ENCODE measurements around the gene VDR.
"Not testable (repeated sequence)": the region's sequence is repeated elsewhere in the genome, so short reads cannot be mapped to it uniquely, and the experiment has no call there.

Gene VDR

DNA sequence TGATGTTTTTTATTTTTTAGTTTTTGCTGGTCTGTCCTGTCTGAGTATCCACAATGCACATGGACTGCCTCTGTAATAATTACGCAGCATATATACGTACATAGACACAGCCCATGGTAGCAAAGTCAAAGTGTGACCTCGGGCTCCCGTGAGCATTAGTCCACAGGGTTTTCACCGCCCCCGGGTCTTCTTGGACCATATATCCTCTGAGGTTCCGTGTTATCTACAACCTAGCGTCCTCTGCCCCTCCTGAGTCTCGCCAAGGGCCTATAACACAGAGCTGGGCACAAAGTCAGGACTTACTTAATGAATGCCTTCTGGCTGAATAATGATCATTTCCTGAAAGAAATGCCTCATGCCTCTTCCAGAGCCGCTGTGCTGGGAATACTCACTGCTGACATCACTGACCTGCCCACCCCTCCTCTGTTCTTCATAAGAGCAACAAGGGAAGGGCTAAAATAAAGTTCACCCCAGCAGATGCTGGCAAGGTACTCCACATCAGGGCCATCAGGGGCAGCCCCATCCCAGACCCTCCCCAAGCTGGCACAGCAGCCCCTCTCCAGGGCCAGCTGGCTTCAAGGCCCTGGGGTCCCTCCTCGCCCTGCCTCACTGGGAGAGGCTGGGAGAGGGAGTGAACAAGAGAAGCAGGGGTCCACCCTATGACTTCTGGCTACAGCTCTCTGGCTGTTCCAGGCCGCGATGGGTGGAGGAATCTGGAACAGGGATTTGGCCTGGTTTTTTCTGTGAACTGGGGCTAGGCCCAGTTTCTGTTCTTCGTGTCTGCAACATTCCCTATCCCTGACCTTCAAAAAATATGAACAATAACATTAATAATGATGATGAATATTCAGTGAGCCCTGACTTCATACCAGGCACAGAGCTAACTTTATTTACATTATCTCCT, 93.0 kb downstream of the VDR start:
- Histone ChIP-seq H3K4me2 (ENCODE audit: low read depth, low read length) (peak overlapping the region; percentile 96), H4K20me1 (ENCODE audit: insufficient read depth, low read length) (no peaks in the 10 kb centered on the region), H3K9ac (ENCODE audit: low read length) (peak overlapping the region; percentile 83), H3K9me2 (replicated peaks; ENCODE audit: insufficient read depth, low read length) (no peaks in the 10 kb centered on the region), H3K9me3 (replicated peaks; ENCODE audit: insufficient read depth, low read length) (no peaks in the 10 kb centered on the region), H3K27ac (ENCODE audit: low read length) (peak overlapping the region; percentile 96), H2AFZ (ENCODE audit: low read length) (no peak overlapping the region), H3K36me3 (replicated peaks; ENCODE audit: insufficient read depth, low read length) (no peaks in the 10 kb centered on the region), H3K27me3 (replicated peaks; ENCODE audit: insufficient read depth, low read length) (no peaks in the 10 kb centered on the region), H3F3A (ENCODE audit: insufficient read depth, low read length) (peaks cover 81% of the 10 kb centered on the region), H3K4me3 (ENCODE audit: low read length) (peak overlapping the region; percentile 73), H3K4me1 (ENCODE audit: low read length) (peaks cover 87% of the 10 kb centered on the region), H3K79me2 (ENCODE audit: low read length) (peaks cover 93% of the 10 kb centered on the region)
- DNase-seq: no peak
- TF ChIP-seq, protein P1, sequence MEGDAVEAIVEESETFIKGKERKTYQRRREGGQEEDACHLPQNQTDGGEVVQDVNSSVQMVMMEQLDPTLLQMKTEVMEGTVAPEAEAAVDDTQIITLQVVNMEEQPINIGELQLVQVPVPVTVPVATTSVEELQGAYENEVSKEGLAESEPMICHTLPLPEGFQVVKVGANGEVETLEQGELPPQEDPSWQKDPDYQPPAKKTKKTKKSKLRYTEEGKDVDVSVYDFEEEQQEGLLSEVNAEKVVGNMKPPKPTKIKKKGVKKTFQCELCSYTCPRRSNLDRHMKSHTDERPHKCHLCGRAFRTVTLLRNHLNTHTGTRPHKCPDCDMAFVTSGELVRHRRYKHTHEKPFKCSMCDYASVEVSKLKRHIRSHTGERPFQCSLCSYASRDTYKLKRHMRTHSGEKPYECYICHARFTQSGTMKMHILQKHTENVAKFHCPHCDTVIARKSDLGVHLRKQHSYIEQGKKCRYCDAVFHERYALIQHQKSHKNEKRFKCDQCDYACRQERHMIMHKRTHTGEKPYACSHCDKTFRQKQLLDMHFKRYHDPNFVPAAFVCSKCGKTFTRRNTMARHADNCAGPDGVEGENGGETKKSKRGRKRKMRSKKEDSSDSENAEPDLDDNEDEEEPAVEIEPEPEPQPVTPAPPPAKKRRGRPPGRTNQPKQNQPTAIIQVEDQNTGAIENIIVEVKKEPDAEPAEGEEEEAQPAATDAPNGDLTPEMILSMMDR (IDR thresholded peaks at IDR 0.05; ENCODE audit: low read length): no peak
- no peak for TF ChIP-seq EZH2phosphoT487 (IDR thresholded peaks at IDR 0.05; ENCODE audit: low read length)
- TF ChIP-seq EZH2 (optimal IDR thresholded peaks at IDR 0.05; ENCODE audit: low read depth, low read length): no peak

DNA sequence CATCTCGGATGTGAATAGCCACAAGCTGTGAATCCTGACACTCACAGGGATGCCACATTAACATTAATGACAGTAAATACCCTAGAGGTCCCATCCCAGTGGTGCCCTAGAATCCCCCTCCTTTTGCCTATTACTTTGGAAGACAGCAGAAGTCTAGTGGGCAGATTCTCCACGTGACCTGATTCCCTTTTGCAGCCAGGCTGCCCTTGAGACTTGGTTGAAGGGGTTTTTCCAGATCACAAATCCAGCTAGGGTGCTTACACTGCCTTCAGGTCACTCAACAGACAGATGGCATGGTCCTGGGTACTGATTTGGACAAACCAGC, 93.8 kb downstream of the VDR start:
- TF ChIP-seq EZH2phosphoT487 (IDR thresholded peaks at IDR 0.05; ENCODE audit: low read length): no peak
- no peak for TF ChIP-seq EZH2 (optimal IDR thresholded peaks at IDR 0.05; ENCODE audit: low read depth, low read length)
- TF ChIP-seq, protein P1 (IDR thresholded peaks at IDR 0.05; ENCODE audit: low read length): no peak
- peak overlapping the region; percentile 96 for H3K27ac ChIP-seq (ENCODE audit: low read length)
- H3K9me2 ChIP-seq (replicated peaks; ENCODE audit: insufficient read depth, low read length): no peaks in the 10 kb centered on the region
- no peaks in the 10 kb centered on the region for H3K36me3 ChIP-seq (replicated peaks; ENCODE audit: insufficient read depth, low read length)
- no peaks in the 10 kb centered on the region for H3K9me3 ChIP-seq (replicated peaks; ENCODE audit: insufficient read depth, low read length)
- no peak overlapping the region for H2AFZ ChIP-seq (ENCODE audit: low read length)
- DNase-seq: no peak
- peaks cover 81% of the 10 kb centered on the region for H3F3A ChIP-seq (ENCODE audit: insufficient read depth, low read length)
- no peaks in the 10 kb centered on the region for H3K27me3 ChIP-seq (replicated peaks; ENCODE audit: insufficient read depth, low read length)
- H3K4me2 ChIP-seq (ENCODE audit: low read depth, low read length): peak overlapping the region; percentile 96
- peak overlapping the region; percentile 83; the same call in 1 of the 2 replicates for H3K9ac ChIP-seq (ENCODE audit: low read length)
- peak overlapping the region; percentile 73; the same call in 1 of the 2 replicates for H3K4me3 ChIP-seq (ENCODE audit: low read length)
- H3K79me2 ChIP-seq (ENCODE audit: low read length): peaks cover 93% of the 10 kb centered on the region
- peaks cover 87% of the 10 kb centered on the region for H3K4me1 ChIP-seq (ENCODE audit: low read length)
- no peaks in the 10 kb centered on the region for H4K20me1 ChIP-seq (ENCODE audit: insufficient read depth, low read length)

DNA sequence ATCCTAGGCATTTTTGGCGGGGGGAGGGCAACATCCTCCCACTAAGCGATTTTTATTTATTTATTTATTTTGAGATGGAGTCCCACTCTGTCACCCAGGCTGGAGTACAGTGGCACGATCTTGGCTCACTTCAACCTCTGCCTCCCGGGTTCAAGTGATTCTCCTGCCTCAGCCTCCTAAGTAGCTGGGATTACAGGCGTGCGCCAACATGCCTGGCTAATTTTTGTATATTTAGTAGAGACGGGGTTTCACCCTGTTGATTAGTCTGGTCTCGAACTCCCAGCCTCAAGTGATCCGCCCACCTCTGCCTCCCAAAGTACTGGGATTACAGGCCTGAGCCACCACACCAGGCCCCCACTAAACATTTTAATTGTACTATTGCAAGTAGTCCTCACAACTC, 95.3 kb downstream of the VDR start:
- H3F3A ChIP-seq (ENCODE audit: insufficient read depth, low read length): peaks cover 70% of the 10 kb centered on the region
- H3K4me3 ChIP-seq (ENCODE audit: low read length); H4K20me1 ChIP-seq (ENCODE audit: insufficient read depth, low read length); H3K9ac ChIP-seq (ENCODE audit: low read length); H3K27me3 ChIP-seq (replicated peaks; ENCODE audit: insufficient read depth, low read length); H2AFZ ChIP-seq (ENCODE audit: low read length); H3K4me2 ChIP-seq (ENCODE audit: low read depth, low read length); H3K36me3 ChIP-seq (replicated peaks; ENCODE audit: insufficient read depth, low read length); DNase-seq; H3K9me2 ChIP-seq (replicated peaks; ENCODE audit: insufficient read depth, low read length); H3K9me3 ChIP-seq (replicated peaks; ENCODE audit: insufficient read depth, low read length): not testable (repeated sequence)
- peak overlapping the region; percentile 96; the same call in 1 of the 2 replicates for H3K27ac ChIP-seq (ENCODE audit: low read length)
- H3K4me1 ChIP-seq (ENCODE audit: low read length): peaks cover 85% of the 10 kb centered on the region
- H3K79me2 ChIP-seq (ENCODE audit: low read length): peaks cover 93% of the 10 kb centered on the region
